ENCODE results near the gene VAMP8.
"Not testable (repeated sequence)": the region's sequence is repeated elsewhere in the genome, so short reads cannot be mapped to it uniquely, and the experiment has no call there.

Gene VAMP8

DNA sequence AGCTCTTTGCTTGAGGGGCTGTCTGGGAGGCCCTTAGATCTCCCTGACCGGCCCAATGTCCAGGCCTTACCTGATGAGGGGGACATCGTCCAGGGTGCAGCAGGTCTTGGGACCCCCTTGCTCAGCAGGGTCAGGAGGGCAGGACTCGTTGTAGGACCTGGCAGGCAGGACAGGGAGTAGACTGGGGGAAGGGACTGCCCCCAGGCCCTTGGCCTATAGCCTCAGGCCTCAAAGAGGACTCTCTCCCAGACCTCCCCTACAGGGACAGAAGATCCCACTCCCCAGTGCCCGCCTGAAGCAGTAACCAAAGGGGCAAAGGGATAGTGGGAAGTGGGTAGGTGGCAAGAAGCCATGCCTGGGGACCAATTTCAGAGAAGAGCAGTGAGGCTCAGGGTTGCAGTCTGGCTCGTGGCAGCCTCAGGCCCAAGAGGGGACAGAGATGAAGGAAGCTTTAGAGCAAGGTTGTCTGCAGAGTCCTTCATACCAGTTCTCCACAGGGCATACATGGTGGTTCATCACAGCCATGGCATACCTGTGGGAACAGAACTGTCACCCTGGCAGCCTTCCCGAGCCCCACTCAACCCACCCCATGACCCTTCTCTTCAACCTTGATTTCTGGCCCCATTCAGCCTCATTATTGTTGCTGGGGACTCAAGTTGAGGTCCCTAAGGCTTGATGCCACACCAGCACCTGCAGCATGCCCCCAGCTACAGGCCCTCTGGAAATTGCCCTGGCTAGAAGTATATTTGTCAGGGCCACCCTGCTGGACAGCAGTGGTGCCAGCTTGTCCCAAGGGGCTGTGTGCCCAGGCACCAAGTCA lies 23.8 kb downstream of the VAMP8 start:
- no peak for DNase-seq

DNA sequence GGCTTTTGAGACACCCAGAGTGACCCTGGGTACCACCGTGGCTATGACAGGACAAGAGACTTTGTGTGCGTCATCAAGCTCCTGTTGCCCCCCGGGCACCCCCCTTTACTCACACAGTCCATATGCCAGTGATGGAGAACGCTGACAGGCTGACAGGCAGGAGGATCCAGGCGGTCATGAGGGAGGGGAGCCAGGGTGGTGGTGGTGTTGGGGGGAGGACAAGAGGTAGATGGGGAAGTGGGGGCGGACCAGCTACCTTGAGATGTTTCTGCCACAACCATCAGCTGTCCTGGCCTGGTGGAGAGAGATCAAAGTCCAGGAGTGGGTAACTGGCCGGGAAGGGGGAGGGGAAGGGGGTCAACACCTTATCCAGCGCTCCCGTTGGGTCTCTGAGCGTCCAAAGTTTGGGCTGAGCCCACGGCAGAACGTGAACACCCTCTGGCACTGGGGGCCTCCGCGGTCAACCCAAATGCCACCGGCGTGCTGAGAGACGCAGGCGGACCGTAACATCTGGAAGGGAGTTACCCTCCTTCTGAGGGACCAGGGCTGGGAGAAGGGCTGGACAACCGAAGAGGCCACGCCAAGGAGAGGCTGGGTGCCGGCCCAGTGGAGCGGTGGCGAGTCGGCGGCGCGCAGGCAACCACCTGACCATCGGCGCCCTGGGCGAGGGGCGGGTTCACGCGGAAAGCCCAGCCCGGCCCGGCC lies 24.5 kb downstream of the VAMP8 start:
- DNase-seq, result no peak

DNA sequence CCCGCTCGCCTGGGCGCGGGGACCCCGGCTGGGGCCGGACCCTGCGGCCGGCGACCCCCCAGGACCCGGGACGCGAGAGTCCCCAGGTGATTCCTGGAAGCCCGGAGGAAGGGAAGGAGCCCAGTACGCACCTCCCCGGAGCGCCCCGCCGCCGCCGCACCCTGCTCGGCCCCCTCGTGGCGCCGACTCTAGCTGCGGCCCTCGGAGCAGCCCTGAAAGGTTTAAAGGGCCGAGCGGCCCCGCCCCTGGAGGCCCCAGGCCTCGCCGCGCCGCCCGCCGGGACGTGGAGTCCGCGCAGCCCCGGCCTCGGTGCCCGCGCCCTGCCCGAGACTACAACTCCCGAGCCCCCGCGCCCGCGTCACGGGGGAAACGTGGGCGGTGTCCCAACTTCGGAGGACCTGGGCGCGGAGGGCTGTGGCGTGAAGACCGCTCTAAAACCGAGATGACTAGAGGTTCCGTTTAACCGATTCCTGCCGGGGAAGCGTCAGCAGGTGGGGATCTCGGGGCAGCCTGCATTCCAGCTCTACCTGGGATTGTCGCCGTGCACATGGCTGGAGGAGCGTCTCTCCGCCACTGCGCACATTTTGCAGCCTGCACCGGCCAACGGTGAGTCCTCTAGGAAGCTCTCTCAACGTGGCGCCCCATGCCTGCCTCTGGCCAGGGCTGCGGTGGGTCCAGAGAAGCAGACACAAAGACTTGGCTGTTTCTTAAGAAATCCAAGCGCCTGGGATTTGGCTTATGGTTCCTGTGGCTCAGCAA lies 25.3 kb downstream of the VAMP8 start, which contains the start of gene TMEM150A:
Gene TMEM150A (minus strand): TSS at position 223 of the 759 bp plus-strand sequence. CDS start 750 bp downstream, outside the sequence.
- peak; percentile 83 for DNase-seq

DNA sequence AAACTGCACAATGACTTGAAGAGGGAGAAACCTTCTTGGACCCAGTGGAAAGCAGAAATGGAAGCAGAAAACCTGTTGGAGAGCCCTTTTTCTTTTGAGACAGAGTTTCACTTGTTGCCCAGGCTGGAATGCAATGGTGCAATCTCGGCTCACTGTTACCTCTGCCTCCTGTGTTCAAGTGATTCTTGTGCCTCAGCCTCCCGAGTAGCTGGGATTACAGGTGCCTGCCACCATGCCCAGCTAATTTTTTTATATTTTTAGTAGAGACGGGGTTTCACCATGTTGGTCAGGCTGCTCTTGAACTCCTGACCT lies 26.7 kb downstream of the VAMP8 start:
- not testable (repeated sequence) for DNase-seq

DNA sequence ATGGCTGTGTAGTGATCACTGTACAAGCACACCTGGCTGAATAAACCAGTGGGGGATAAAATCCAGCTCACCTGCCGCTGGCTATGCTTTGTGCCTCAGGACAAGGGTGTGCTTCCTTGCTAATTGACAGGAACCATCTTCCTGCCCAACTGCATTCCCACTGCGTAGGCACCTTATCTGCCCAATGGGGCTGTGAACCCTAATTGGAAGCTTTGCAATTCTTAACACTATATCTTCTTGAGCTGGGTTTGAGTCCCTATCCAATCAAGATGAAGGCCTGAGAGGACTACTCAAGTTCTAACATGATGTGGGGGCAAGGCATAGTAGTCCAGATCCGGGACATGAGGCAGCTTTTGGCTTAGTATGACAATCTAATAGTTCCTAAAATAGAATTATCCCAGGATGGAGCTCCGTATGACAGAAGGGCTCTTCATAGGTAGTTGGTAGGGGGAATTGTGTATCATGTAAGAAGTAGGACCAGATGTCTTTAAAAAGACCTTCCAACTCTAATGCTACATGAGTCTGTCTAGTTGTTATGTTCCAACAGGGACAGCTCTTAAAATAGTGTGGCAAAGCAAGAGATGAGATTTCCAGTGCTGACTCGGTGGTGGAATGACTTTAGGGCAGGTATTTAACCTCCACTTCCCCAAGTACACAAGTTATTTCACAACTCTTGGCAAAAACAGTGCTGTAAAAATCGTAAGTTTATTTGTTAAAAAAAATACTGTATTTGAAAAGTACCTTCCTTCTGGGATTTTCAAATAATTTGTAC lies 27.4 kb downstream of the VAMP8 start:
- no peak for DNase-seq

DNA sequence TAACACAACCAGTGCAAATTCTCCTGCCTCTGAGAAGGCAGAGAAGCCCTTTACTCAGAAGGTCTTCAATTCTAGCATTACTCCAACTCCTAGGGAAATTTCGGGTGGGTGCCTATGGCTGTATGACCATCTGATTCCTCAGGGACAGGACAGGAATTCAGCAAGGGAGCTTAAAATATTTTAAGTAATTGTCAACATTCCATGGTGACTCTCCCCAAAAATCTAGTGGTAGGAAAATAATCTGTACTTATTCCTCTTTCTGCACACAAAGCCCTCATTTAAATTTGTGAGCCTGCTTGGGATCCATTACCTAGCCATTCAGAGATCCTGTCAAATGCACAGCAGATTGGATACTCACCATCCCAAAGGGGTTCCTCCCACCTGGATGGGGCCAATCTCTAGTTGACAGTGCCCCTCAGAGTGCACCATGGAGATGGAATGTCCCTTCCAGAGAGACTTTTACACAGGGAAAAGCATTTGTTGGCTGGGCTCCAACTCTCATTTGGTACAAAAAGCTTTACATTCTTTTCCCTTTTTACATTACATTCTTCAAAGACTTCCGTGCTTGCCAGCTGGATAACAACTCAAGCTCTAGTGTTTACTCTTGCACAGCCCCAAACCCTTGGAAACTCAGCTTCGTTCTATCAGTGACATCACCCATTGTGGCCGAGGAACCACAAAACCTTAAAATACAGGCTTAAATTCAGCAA lies 28.2 kb downstream of the VAMP8 start:
- no peak for DNase-seq

DNA sequence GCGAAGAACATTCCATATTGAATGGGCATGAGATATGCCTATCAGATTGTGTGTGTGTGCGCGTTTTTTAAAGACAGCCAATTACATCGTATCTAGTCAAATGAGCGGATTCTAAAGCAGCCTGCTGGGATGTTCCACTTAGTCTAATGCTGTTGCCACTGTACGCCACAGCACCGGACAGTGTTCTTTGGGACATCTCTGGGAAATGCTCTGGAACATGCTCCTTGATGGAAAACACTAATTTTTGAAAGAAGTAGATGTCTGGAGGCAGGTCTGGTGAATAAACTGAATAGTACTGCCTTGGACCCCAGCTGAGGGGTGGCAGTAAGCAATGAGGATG lies 28.7 kb downstream of the VAMP8 start:
- DNase-seq, result no peak

DNA sequence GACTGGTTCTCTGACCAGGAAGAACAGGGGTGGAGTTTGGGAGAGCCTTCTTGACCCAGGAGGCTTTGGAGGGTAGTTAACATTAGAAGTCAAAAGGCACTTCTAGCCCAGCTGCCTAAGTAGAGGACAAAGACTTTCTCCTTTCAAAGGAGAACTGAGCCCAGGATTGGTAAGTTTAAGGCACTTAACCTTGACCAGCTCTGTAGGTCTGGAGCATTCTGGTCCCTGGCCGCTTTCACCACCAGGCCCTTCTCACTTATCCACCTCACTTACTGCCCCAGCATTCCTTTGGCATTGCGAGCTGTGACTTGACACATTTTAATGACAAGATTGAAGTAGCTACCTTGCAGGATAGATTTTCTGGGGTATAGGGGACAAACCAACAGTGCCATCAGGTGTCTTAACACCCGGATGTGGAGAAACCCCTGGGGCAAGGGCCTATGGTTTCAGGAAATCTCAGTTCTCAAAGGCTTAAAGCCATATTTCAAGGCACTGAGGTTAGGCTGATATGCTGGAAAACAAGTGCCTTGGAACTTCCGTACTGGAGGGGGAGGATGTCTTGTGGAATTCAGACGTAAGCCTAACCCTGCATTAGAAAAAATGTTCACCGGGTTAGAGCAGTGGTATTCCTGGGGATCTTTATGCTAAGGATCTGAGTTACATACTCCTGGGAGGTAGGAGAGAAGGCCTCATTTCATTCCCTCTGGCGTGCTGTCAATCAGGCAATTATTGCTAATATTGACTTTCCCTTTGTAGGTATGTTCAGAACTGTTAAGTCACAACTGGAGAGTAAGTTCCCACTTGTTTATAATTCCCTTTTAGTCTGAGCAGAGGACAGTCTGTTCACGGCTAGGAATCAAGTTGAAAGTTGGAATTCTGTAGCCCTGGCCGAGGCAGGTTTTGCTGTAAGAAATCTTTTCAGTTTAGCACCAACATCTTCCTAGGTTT lies 30.2 kb downstream of the VAMP8 start:
- DNase-seq, result no peak

DNA sequence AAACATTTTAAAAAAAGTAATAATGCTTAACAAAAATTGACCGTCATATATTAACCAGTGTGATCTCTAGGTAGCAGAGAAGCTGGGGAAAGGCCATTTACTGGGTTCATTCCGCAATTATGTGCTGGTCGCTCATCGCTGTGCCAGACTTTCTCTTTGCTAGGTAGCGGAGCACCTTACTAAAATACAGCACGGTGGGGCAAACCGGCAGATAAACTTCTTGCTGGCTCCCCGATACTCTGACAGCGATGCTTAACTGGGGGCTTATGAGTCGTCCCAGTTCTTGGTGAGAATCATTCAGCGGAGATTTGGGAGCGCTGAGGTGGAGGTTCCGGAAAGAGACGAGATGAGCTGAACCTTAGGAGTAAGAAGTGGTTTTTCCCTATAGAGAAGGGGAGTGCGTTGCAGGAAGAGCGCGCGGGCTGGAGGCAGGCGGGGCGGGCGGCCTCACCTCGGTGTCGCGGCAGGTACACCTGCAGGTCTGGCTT lies 33.9 kb downstream of the VAMP8 start:
- DNase-seq, result no peak

DNA sequence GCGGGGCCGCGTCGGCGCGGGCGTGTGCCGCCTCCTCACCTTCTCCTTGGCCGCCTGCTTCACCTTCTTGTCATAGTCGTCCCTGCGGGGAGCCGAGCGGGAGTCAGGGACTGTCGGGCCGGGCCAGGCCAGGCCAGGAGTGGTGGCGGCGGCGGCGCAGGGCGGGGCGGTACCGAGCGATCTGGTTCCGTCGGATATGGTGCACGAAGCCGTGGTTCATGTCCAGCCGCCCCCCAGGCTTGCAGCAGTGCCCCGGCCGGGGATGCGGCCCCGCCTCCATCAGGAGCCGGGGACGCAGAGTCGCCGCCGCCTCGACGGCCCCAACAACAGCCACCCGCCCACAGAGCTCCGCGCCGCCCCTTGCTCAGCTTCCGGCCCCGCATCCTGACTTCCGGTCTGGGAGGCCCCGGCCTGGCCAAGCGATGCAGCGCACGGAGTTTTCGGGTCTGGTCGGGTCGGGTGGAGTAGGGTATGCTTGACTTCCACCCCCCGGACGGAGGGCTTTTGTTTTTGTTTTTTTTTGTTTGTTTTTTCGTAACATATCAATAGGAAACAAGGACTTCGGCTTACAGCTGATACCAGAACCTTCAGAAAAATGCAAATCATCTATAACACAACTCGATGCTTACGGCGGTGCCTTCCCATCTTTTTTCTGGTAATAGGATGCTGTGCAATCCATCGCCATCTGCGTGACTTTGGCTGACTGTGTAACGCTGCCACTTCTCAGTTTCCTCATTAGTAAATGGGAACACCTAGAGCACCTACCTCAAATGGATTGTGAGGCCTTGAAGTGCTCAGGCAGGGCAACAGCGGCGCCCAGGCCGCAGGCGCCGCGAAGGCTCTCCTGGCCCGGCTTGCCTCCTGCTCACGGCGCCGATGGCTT lies 34.6 kb downstream of the VAMP8 start, which contains the start of gene C2orf68:
Gene C2orf68 (minus strand): TSS at position 362 of the 883 bp plus-strand sequence. CDS start 82 bp downstream, at position 280.
- DNase-seq, result peak; percentile 78

DNA sequence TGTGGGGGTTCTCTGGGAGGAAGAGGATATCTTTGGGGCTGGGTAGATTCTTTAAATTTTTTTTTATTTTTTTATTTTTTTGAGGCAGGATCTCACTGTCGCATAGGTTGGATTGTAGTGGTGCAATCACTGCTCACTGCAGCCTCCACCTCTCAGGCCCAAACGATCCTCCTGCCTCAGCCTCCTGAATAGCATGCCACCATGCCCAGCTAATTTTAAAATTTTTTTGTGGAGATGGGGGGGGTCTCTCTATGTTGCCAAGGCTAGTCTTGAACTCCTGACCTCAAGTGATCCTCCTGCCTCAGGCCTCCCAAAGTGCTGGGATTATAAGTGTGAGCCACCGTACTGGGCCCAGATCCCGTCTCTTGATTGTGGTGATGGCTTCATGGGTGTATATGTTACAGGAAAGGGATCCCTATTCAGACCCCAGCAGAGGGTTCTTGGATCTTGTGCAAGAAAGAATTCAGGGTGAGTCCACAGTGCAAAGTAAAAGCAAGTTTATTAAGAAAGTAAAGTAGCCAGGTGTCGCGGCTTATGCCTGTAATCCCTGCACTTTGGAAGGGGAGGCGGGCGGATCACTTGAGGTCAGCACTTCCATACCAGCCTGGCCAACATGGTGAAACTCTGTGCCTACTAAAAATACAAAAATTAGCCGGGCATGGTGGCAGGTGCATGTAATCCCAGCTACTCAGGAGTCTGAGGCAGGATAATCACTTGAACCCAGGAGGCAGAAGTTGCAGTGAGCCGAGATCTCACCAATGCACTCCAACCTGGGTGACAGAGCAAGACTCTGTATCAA lies 36.5 kb downstream of the VAMP8 start:
- DNase-seq, result no peak

DNA sequence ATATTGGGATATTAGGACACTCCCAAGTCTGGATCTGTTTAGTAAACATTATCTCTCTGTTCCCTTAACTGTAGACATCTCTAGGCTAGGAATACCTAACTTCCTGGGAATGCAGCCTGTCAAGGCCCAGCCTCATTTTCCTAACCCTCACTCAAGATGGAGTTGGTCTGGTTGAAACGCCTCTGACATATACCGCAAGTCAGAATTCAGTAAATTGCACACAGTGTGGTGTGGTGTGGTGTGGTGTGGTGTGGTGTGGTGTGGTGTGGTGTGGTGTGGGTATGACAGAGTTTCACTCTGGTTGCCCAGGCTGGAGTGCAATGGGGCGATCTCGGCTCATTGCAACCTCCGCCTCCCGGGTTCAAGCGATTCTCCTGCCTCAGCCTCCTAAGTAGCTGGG lies 37.4 kb downstream of the VAMP8 start:
- DNase-seq, result not testable (repeated sequence)

DNA sequence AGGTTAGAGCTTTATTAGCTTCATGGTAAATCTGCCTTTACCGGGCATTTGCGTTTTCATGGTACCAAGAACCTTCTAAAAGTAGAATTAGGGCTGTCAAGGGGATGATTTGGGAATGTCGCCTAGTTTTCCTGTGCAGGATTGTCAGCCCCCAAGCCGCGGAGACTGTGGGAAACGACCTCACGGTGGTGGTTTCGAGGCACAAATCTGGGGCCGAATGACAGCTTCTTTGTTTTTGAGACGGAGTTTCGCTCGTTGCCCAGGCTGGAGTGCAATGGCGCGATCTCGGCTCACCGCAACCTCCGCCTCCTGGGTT lies 38.0 kb downstream of the VAMP8 start:
- no peak for DNase-seq

DNA sequence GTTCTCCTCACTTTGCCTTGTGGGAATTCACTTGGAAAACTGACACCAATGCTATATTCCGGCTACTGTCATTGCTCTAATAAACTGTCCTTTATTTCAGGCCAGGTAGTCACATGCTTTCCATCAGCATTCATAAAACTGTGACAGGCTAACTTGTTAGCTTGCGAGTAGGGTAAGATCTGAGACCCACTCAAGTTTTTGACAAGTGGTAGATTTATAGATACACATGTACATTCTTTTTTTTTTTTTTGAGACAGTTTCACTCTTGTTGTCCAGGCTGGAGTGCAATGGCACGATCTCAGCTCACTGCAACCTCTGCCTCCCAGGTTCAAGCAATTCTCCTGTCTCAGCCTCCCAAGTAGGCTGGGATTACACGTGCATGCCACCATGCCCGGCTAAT lies 40.3 kb downstream of the VAMP8 start:
- DNase-seq, result not testable (repeated sequence)

DNA sequence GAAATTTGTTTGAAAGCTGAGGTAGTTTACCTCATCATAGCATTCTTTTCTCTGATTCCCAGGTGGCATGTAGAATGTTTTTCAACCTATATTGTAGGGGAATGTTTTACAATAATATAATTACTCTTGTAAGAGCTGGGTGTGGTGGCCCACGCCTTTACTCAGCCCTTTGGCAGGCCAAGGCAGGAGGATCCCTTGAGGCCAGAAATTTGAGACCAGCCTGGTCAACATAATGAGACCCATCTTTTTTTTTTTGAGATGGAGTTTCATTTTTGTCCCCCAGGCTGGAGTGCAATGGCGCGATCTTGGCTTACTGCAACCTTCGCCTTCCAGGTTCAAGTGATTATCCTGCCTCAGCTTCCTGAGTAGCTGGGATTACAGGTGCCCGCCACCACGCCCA lies 42.2 kb downstream of the VAMP8 start:
- DNase-seq, result no peak

DNA sequence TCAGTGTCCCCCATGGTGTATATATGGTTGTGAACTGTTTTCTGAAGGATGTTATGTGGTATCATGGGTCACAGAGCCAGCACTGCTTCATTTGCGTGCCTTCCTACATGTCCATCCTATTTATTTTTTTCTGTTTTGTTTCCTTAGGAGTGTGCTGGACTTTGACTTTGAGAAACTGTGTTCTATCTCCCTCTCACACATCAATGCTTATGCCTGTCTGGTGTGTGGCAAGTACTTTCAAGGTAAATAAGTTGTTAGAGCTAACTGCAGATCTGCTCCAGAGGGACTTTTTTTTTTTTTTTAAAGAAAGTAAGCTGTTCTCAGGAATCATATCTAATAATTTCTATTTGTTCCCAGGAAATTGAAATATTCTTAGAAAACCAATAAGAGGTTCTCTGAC lies 44.0 kb downstream of the VAMP8 start:
- DNase-seq, result no peak

DNA sequence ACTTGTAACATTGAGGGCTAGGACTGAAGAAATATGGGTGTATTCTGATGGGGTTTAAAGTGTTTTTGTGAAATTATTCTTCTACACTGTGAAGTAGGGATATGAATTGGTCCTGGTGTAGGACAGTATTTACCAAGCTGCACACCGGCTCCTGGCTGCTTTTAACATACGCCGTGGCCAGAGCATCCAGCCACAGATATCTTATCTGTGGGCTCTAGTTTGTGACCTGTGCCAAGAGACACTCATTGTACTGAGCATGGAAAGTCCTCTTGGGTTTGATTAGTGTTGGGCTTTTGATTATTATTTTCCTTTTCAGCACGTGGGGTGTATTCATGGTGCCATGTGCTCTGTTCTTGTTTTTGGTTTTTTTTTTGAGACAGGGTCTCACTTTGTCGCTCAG lies 46.6 kb downstream of the VAMP8 start:
- DNase-seq, result no peak

DNA sequence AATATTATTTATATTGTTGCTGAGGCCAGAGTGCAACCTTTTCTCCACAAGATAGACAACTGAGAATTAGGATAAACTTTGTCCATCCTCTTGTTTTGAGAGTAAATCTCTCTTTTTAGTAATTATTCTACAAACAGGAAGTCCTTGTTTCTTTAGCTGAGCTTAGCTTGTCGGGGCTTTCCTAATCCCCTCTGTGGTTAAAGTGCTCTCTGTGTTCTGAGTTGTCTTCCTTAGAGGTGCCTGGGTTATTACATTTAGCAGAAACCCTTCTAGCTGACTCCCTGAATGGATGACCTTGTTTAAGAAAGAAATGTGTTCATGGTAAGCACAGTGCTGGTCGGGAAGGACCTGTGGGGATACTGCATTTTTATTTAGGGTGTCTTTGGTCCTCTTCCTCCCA lies 51.3 kb downstream of the VAMP8 start:
- no peak for DNase-seq

DNA sequence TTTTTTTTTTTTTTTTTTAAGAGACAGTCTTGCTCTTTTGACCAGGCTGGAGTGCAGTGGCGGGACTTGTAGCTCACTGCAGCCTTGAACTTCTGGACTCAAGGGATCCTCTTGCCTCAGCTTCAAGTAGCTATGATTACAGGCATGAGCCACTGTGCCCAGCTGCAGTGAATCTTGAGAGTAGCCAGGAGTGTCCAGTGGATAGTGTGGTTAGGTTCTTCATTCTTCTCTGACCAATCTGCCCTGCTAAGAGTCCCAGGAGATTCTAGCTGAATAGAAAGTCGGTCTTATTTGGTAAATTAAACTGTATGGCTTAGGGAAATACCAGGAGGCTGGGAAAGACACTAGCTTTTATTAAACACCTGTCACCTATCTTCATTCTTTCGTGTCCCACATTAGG lies 53.9 kb downstream of the VAMP8 start:
- no peak for DNase-seq

Measured in activated CD4-positive, alpha-beta T cell treated with anti-CD3 and anti-CD28 coated beads, Interleukin-2, amount 50 U/mL, for 1 hour (primary cell).